ENCODE results near the gene USP14. TPM values are rescaled to one million over a fixed set of nuclear protein-coding genes. Genes with fewer than 3 reads are reported as not detected.

USP14 gene
- polyA plus RNA-seq, 3 donors = 8.1 to 22.4 (median 17.5) TPM

DNA sequence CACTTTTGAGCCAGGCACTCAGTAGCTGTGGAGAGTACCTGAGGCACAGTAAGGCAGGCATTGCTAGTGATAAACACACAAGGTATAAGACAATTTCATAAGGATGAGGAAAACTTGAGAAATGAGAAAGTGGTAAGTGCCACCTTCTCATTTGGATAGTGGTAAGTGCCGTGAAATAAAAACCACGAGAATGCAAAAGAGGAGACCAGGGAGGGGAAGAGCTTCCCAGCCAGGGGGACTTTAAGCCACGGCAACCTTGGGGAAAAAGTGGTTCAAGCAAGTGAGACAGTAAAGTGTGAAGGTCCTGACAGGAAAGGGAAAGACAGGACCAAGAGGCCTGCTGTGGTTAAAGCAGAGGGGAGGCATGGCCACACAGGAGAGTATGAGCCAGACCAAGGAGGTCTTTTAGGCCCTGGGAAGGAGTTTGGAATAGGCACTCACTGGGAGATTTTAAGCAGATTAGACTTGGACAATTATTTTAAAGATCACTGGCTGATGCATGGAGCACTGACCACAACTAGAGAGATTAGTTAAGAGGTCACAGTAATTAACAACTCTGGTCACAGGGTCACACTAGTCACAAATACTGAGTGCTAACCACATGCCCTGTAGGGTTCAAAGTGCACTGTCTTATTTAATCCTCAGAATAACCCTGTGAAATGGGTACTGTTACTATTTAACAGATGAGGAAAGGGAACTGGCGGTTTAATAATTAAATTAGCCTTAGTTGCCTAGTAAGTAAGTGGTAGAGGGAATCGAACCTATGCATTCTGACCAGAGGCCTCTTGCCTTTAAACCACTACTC lies 59.4 kb downstream of the USP14 start:
- no peak overlapping the region for H3K4me2 ChIP-seq (replicated peaks; ENCODE audit: extremely low read depth, low read length, poor library complexity, severe bottlenecking)
- no peak overlapping the region for H2AFZ ChIP-seq (ENCODE audit: insufficient read depth, low read depth, low read length, poor library complexity, severe bottlenecking)
- peak overlapping the region in 1 of 2 donors; percentile 17 for H3K27ac ChIP-seq (ENCODE audit: low read depth in 1 of 2, low read length in 2 of 2)
- H3K9me3 ChIP-seq (replicated peaks in 1 of 2; ENCODE audit: control insufficient read depth in 1 of 2, insufficient read depth in 1 of 2, low read length in 2 of 2) = no peaks in the 10 kb centered on the region
- no peaks in the 10 kb centered on the region for H3K27me3 ChIP-seq (ENCODE audit: control insufficient read depth in 2 of 2, insufficient read depth in 2 of 2, low read length in 2 of 2)
- intact Hi-C loops (cut with micrococcal nuclease) = no loop called here
- H3K79me2 ChIP-seq (ENCODE audit: insufficient read depth, low read length) = no peaks in the 10 kb centered on the region
- DNase-seq = no peak
- H3K4me3 Mint-ChIP-seq = no peak overlapping the region
- no peaks in the 10 kb centered on the region for H3K9me3 Mint-ChIP-seq
- H4K20me1 ChIP-seq (ENCODE audit: insufficient read depth, low read length) = no peaks in the 10 kb centered on the region
- no peak for TF ChIP-seq CTCF (IDR thresholded peaks at IDR 0.05)
- peaks cover 70 to 88% of the 10 kb centered on the region in 2 donors for H3K36me3 ChIP-seq (replicated peaks in 1 of 2; ENCODE audit: control insufficient read depth in 1 of 2, insufficient read depth in 2 of 2, low read length in 2 of 2)
- H3K4me1 Mint-ChIP-seq = no peaks in the 10 kb centered on the region
- no peaks in the 10 kb centered on the region for H3K4me1 ChIP-seq (ENCODE audit: control insufficient read depth in 1 of 2, insufficient read depth in 2 of 2, low read length in 2 of 2)
- WGBS (ENCODE audit: insufficient coverage) = 71% methylated on average over 3 of the region's 5 CpGs
- no peak overlapping the region for H3K4me3 ChIP-seq (replicated peaks in 1 of 3; ENCODE audit: low read depth in 2 of 3, low read length in 3 of 3)
- H3K27me3 Mint-ChIP-seq (ENCODE audit: low read depth in 3 of 3) = peaks cover 0 to 2% (median 0%) of the 10 kb centered on the region in 3 donors
- H3K9ac ChIP-seq (ENCODE audit: insufficient read depth, low read length, poor library complexity, severe bottlenecking) = no peak overlapping the region
- H3K36me3 Mint-ChIP-seq = peaks cover 71 to 77% of the 10 kb centered on the region in 2 donors
- peak overlapping the region in 2 of 7 donors; percentile 75 to 82 for H3K27ac Mint-ChIP-seq

DNA sequence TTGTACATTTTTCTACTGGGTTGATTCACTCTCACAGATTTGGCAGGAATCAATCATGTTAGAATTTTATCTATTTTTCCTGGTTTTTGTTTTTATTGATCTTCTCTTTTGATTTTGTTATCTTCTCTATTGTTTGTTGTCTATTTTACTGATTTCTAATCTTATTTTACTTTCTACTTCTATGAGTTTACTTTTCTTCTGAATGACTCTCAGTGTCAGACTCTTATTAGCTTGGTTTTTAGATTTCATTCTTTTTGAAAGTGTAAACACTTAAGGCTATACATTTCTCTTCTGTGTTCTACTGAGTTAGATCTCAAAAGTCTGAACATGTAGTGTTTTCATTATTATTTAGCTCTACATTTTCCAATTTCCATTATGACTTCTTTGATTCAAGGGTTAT lies 62.4 kb downstream of the USP14 start:
- intact Hi-C loops (cut with micrococcal nuclease) = no loop called here
- H3K27ac ChIP-seq (ENCODE audit: low read depth in 1 of 2, low read length in 2 of 2) = no peak overlapping the region
- Mint-ChIP-seq H3K4me1 (no peaks in the 10 kb centered on the region), H3K27ac (peak overlapping the region in 1 of 7 donors; percentile 44), H3K36me3 (peaks cover 70 to 81% of the 10 kb centered on the region in 2 donors), H3K27me3 (ENCODE audit: low read depth in 3 of 3) (no peaks in the 10 kb centered on the region), H3K4me3 (no peak overlapping the region), H3K9me3 (no peaks in the 10 kb centered on the region)
- no peak overlapping the region for H2AFZ ChIP-seq (ENCODE audit: insufficient read depth, low read depth, low read length, poor library complexity, severe bottlenecking)
- H3K4me3 ChIP-seq (replicated peaks in 1 of 3; ENCODE audit: low read depth in 2 of 3, low read length in 3 of 3) = no peak overlapping the region
- no peak for TF ChIP-seq CTCF (IDR thresholded peaks at IDR 0.05)
- DNase-seq = no peak
- H3K36me3 ChIP-seq (replicated peaks in 1 of 2; ENCODE audit: control insufficient read depth in 1 of 2, insufficient read depth in 2 of 2, low read length in 2 of 2) = peaks cover 65 to 88% of the 10 kb centered on the region in 2 donors
- H3K4me2 ChIP-seq (replicated peaks; ENCODE audit: extremely low read depth, low read length, poor library complexity, severe bottlenecking) = no peak overlapping the region
- no peaks in the 10 kb centered on the region for H3K9me3 ChIP-seq (replicated peaks in 1 of 2; ENCODE audit: control insufficient read depth in 1 of 2, insufficient read depth in 1 of 2, low read length in 2 of 2)
- no peaks in the 10 kb centered on the region for H3K27me3 ChIP-seq (ENCODE audit: control insufficient read depth in 2 of 2, insufficient read depth in 2 of 2, low read length in 2 of 2)
- no peaks in the 10 kb centered on the region for H3K79me2 ChIP-seq (ENCODE audit: insufficient read depth, low read length)
- no peak overlapping the region for H3K9ac ChIP-seq (ENCODE audit: insufficient read depth, low read length, poor library complexity, severe bottlenecking)
- no peaks in the 10 kb centered on the region for H3K4me1 ChIP-seq (ENCODE audit: control insufficient read depth in 1 of 2, insufficient read depth in 2 of 2, low read length in 2 of 2)
- H4K20me1 ChIP-seq (ENCODE audit: insufficient read depth, low read length) = no peaks in the 10 kb centered on the region
